ENCODE results near the gene BTBD1.
A peak's percentile ranks its signal among the peaks of the same experiment; 100 is the strongest.

DNA sequence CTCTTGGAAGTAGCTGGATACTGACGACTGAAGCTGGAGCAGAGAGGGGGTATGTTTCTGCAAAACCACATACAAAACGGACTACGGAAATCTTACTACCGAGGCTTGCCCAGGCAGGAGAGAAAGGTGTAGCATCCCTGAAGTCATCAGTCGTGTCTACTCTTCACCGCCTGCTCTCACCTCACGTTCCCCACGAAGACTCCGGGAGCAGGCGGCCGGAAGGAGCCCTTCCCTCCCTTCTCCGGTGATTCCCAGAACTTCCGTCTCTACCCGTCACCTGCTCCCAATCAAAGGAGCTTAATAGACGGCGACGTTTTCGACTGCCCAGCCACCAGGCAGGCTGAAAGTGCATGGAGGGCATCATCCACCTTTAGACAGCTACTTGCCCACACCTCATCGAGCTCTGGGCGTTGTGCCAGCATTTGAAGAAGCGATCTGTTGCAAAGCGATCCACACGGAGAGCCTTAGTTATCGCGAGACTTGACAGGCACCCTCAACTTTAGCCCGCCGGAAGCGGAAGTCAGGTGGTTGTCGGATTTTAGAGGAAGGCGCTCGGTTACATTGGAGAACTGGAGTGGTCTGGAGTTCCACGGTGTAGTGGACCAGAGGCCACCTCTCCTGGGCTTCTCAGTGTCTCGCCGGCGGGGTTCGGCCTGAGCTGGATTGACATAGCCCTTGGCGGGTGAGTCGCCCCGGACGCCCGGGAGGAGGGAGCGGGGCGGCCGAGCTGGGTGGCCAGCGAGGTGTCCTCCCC lies 81.2 kb downstream of the BTBD1 start, which contains the start of gene RAMAC:
- TF ChIP-seq MAX (IDR thresholded peaks at IDR 0.05; ENCODE audit: insufficient read depth, insufficient read length) (no peak), POLR2A (IDR thresholded peaks at IDR 0.05; ENCODE audit: low read depth, low read length) (peak; percentile 60), MYC (IDR thresholded peaks at IDR 0.05; ENCODE audit: low read depth, low read length) (no peak), POLR2AphosphoS5 (IDR thresholded peaks at IDR 0.05; ENCODE audit: insufficient read depth, low read depth, low read length) (peak; percentile 62), EZH2 (IDR thresholded peaks at IDR 0.05; ENCODE audit: borderline replicate concordance, low read depth, low read length, severe bottlenecking) (no peak)
- TF ChIP-seq, protein P1, sequence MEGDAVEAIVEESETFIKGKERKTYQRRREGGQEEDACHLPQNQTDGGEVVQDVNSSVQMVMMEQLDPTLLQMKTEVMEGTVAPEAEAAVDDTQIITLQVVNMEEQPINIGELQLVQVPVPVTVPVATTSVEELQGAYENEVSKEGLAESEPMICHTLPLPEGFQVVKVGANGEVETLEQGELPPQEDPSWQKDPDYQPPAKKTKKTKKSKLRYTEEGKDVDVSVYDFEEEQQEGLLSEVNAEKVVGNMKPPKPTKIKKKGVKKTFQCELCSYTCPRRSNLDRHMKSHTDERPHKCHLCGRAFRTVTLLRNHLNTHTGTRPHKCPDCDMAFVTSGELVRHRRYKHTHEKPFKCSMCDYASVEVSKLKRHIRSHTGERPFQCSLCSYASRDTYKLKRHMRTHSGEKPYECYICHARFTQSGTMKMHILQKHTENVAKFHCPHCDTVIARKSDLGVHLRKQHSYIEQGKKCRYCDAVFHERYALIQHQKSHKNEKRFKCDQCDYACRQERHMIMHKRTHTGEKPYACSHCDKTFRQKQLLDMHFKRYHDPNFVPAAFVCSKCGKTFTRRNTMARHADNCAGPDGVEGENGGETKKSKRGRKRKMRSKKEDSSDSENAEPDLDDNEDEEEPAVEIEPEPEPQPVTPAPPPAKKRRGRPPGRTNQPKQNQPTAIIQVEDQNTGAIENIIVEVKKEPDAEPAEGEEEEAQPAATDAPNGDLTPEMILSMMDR (IDR thresholded peaks at IDR 0.05; ENCODE audit: extremely low read depth in 1 of 2, insufficient read depth in 1 of 2, low read depth in 1 of 2, low read length in 2 of 2): no peak
